GM23338 (cell line): ENCODE measurements around the gene HEPACAM.

ENCODE experiments used
- CREB1 ChIP-seq: fragments of 250-450 bp; sonication (Bioruptor Pico); IDR thresholded peaks from 2 replicates; pipeline ENCODE4 v1.5.0; 2020; ENCODE audit warnings: low read depth, mild to moderate bottlenecking, moderate library complexity
- CTCF ChIP-seq, 2 experiments: fragments of 200-600 bp in 1 of 2; sonication (generic) in 1 of 2; conservative IDR thresholded peaks; 2 replicates each; pipeline versions ENCODE4 v1.5.1 to v1.6.1; 2016 to 2017; ENCODE audit warnings: antibody characterized with exemption in 2 of 2, low read depth in 2 of 2, mild to moderate bottlenecking in 2 of 2, moderate library complexity in 1 of 2
- ETS1 ChIP-seq: IDR thresholded peaks from 2 replicates; pipeline ENCODE4 v1.6.1; 2016; ENCODE audit warnings: antibody characterized with exemption
- EZH2 ChIP-seq: fragments of 200-600 bp; sonication (generic); IDR thresholded peaks from one replicate; pipeline ENCODE4 v1.8.0; 2017; ENCODE audit warnings: antibody characterized with exemption, mild to moderate bottlenecking, low read depth; ENCODE audit not compliant: unreplicated experiment
- EZH2phosphoT487 ChIP-seq: fragments of 200-600 bp; sonication (generic); IDR thresholded peaks from one replicate; pipeline ENCODE4 v1.8.1; 2018; ENCODE audit warnings: antibody characterized with exemption; ENCODE audit not compliant: unreplicated experiment
- JUNB ChIP-seq: IDR thresholded peaks from one replicate; pipeline ENCODE4 v1.6.1; 2016; ENCODE audit warnings: antibody characterized with exemption; ENCODE audit not compliant: unreplicated experiment
- NANOG ChIP-seq: IDR thresholded peaks from 2 replicates; pipeline ENCODE4 v1.6.1; 2016; ENCODE audit warnings: antibody characterized with exemption, borderline replicate concordance
- POLR2AphosphoS5 ChIP-seq: IDR thresholded peaks from 2 replicates; pipeline ENCODE4 v1.6.1; 2016; ENCODE audit warnings: antibody characterized with exemption, low read depth
- STAT1 ChIP-seq: IDR thresholded peaks from one replicate; pipeline ENCODE4 v1.6.1; 2016; ENCODE audit warnings: antibody characterized with exemption; ENCODE audit not compliant: unreplicated experiment
- TF ChIP-seq, protein P1 (sequence below): IDR thresholded peaks from one replicate; pipeline ENCODE4 v1.6.1; 2018; ENCODE audit warnings: antibody characterized with exemption; ENCODE audit not compliant: unreplicated experiment

DNA sequence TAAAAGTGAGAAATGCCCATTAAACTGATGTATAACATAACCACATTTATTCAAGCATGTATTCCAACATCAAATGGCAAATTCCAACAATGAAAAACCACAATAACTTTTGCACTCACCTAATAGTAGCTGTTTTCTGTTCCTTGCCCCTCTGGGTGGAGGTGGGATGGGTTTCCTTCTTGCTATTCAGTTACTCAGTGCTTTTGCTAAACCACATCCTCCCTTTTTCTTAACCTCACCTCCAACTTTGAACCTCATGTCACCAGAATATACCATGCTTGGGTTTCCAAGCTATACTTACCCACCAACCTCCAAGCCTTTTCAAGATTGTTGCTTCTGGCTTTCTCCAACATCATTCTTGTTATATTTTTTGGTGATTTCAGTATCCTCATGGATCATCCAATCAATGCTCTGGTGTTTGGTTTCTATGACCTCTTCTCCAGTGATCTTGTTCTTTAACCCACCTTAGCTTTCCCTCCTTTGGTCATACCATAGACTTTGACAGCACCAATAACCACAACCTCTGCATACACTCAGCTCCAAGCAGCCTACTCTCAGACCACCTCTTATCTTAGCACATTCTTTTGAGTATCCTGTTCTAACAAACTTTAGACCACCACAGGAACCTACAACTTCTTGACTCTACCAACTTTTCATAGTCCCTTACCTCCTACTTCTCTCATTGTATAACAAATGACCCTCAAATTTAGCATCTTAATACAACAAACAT is 14.9 kb upstream of the HEPACAM start:
- TF ChIP-seq EZH2 (no peak), CTCF (conservative IDR thresholded peaks at IDR 0.05; ENCODE audit: low read depth in 2 of 2) (no peak), ETS1 (no peak), POLR2AphosphoS5 (no peak), CREB1 (CRISPR knock-in tag) (no peak), NANOG (no peak), EZH2phosphoT487 (no peak), JUNB (no peak), STAT1 (no peak)
- TF ChIP-seq, protein P1, sequence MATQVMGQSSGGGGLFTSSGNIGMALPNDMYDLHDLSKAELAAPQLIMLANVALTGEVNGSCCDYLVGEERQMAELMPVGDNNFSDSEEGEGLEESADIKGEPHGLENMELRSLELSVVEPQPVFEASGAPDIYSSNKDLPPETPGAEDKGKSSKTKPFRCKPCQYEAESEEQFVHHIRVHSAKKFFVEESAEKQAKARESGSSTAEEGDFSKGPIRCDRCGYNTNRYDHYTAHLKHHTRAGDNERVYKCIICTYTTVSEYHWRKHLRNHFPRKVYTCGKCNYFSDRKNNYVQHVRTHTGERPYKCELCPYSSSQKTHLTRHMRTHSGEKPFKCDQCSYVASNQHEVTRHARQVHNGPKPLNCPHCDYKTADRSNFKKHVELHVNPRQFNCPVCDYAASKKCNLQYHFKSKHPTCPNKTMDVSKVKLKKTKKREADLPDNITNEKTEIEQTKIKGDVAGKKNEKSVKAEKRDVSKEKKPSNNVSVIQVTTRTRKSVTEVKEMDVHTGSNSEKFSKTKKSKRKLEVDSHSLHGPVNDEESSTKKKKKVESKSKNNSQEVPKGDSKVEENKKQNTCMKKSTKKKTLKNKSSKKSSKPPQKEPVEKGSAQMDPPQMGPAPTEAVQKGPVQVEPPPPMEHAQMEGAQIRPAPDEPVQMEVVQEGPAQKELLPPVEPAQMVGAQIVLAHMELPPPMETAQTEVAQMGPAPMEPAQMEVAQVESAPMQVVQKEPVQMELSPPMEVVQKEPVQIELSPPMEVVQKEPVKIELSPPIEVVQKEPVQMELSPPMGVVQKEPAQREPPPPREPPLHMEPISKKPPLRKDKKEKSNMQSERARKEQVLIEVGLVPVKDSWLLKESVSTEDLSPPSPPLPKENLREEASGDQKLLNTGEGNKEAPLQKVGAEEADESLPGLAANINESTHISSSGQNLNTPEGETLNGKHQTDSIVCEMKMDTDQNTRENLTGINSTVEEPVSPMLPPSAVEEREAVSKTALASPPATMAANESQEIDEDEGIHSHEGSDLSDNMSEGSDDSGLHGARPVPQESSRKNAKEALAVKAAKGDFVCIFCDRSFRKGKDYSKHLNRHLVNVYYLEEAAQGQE = no peak
